HepG2 (cell line): ENCODE data around the gene LCTL. TPM values are rescaled to one million over a fixed set of nuclear protein-coding genes. Genes with fewer than 3 reads are reported as not detected.

Source experiments
- ATAC-seq: fragments of 200-7000 bp; cut with Tn5 transposase; 3 replicates; pipeline ENCODE4 v1.9.1; 2020; ENCODE audit warnings: mild to moderate bottlenecking, moderate library complexity
- BruUV-seq: library from RNA; stranded (reverse); fragments of 400-500 nt; replicated peaks from 2 replicates; lab custom pipeline; 2021; lab: Mats Ljungman, UMichigan
- CTCF ChIA-PET: fragments of 300-600 bp; formaldehyde crosslinking; extraction: SDS; loops from one replicate; lab custom pipeline; 2021; ENCODE audit warnings: low total read pairs, inconsistent platforms, low intra/inter-chr PET ratio; lab: Yijun Ruan, JAX
- POLR2A ChIA-PET: fragments of 350-600 bp; sonication (Branson Sonifier 250); formaldehyde crosslinking; loops from one replicate; lab custom pipeline; 2020; ENCODE audit warnings: antibody characterized with exemption, inconsistent platforms; lab: Yijun Ruan, JAX
- DNase-seq: peaks from one replicate; pipeline ENCODE4 v3.0.0-alpha.2; 2015; ENCODE audit warnings: low spot score
- FAIRE-seq: peaks from 3 replicates; lab custom pipeline; 2011; peaks lifted over from hg19 to GRCh38; lab: Jason Lieb, UNC
- H2AFZ ChIP-seq: one replicate; pipeline ENCODE4 v1.6.1; 2011; ENCODE audit warnings: low read length, inconsistent platforms
- H3K27ac ChIP-seq: fragments of 300-600 bp; 3 replicates; pipeline ENCODE4 v1.8.0; 2011; ENCODE audit warnings: mixed run types, mild to moderate bottlenecking, mixed read lengths, low read length, inconsistent platforms; ENCODE audit not compliant: insufficient read depth; ENCODE audit errors: extremely low read length
- H3K27me3 ChIP-seq, 2 experiments: fragments of 200-600 bp in 1 of 2; 2 replicates in 1 of 2; 3 replicates in 1 of 2; pipeline versions ENCODE4 v1.6.0 to v1.8.0; 2011; ENCODE audit warnings: low read length in 2 of 2, mild to moderate bottlenecking in 2 of 2, moderate library complexity in 2 of 2, inconsistent platforms in 1 of 2; ENCODE audit not compliant: insufficient read depth in 2 of 2, control insufficient read depth in 1 of 2
- H3K36me3 ChIP-seq, 2 experiments: fragments of 200-600 bp in 1 of 2; replicated peaks in 1 of 2; 2 replicates in 1 of 2; 3 replicates in 1 of 2; pipeline versions ENCODE4 v1.5.1 to v1.8.0; 2011; ENCODE audit warnings: low read length in 2 of 2, inconsistent platforms in 1 of 2; ENCODE audit not compliant: insufficient read depth in 2 of 2, control insufficient read depth in 1 of 2
- H3K4me1 ChIP-seq: 2 replicates; pipeline ENCODE4 v1.5.1; 2012; ENCODE audit warnings: low read length, inconsistent platforms; ENCODE audit not compliant: insufficient read depth
- H3K4me2 ChIP-seq: 2 replicates; pipeline ENCODE4 v1.6.0; 2011; ENCODE audit warnings: low read depth, low read length, inconsistent platforms
- H3K4me3 ChIP-seq, 3 experiments: fragments of 200-600 bp in 1 of 3; sonication (generic), shearing (Covaris generic) in 1 of 3; replicated peaks in 1 of 3; 2 replicates each; pipeline ENCODE4 v1.5.1; 2011 to 2016; ENCODE audit warnings: low read length in 3 of 3, inconsistent platforms in 2 of 3, low read depth in 2 of 3, mild to moderate bottlenecking in 2 of 3, control low read depth in 1 of 3, mixed read lengths in 1 of 3; ENCODE audit not compliant: insufficient read depth in 1 of 3
- H3K79me2 ChIP-seq: one replicate; pipeline ENCODE4 v1.6.1; 2011; ENCODE audit warnings: low read length, inconsistent platforms; ENCODE audit not compliant: insufficient read depth
- H3K9ac ChIP-seq: 2 replicates; pipeline ENCODE4 v1.6.0; 2011; ENCODE audit warnings: mild to moderate bottlenecking, low read depth, low read length, inconsistent platforms; ENCODE audit not compliant: insufficient read depth
- H3K9me3 ChIP-seq: 2 replicates; pipeline ENCODE4 v1.5.1; 2012; ENCODE audit warnings: mild to moderate bottlenecking, low read length
- H4K20me1 ChIP-seq: 2 replicates; pipeline ENCODE4 v1.6.0; 2011; ENCODE audit warnings: inconsistent platforms, mild to moderate bottlenecking, low read length, moderate library complexity; ENCODE audit not compliant: insufficient read depth
- ARID3A ChIP-seq: IDR thresholded peaks from 2 replicates; pipeline ENCODE4 v1.6.1; 2012; ENCODE audit warnings: low read depth, low read length, improper control_type of control experiment
- ISX ChIP-seq: sonication (generic); formaldehyde crosslinking; conservative IDR thresholded peaks from 2 replicates; pipeline ENCODE4 v1.5.0; 2020; ENCODE audit warnings: missing genetic modification reagents
- MLXIP ChIP-seq: sonication (generic); formaldehyde crosslinking; IDR thresholded peaks from 2 replicates; pipeline ENCODE4 v1.9.0; 2021; ENCODE audit warnings: missing genetic modification reagents, borderline replicate concordance
- MXD1 ChIP-seq: sonication (generic); formaldehyde crosslinking; IDR thresholded peaks from 2 replicates; pipeline ENCODE4 v1.4.0; 2020; ENCODE audit warnings: mild to moderate bottlenecking, missing genetic modification reagents
- NKX3-1 ChIP-seq: sonication (generic); formaldehyde crosslinking; IDR thresholded peaks from 2 replicates; pipeline ENCODE4 v1.5.0; 2020; ENCODE audit warnings: missing genetic modification reagents
- NPAS2 ChIP-seq: sonication (generic); formaldehyde crosslinking; IDR thresholded peaks from 2 replicates; pipeline ENCODE4 v1.8.0; 2022; ENCODE audit warnings: mild to moderate bottlenecking, missing genetic modification reagents, borderline replicate concordance
- SIN3A ChIP-seq: IDR thresholded peaks from 2 replicates; pipeline ENCODE4 v1.6.1; 2011; ENCODE audit warnings: low read depth, mild to moderate bottlenecking, control low read depth, low read length, borderline replicate concordance
- SRY ChIP-seq: sonication (generic); formaldehyde crosslinking; IDR thresholded peaks from 2 replicates; pipeline ENCODE4 v1.8.0; 2022; ENCODE audit warnings: mild to moderate bottlenecking, missing genetic modification reagents
- ZNF468 ChIP-seq: sonication (generic); formaldehyde crosslinking; IDR thresholded peaks from 2 replicates; pipeline ENCODE4 v1.8.0; 2022; ENCODE audit warnings: mild to moderate bottlenecking, moderate library complexity, missing genetic modification reagents
- ZNF660 ChIP-seq: sonication (generic); formaldehyde crosslinking; IDR thresholded peaks from 2 replicates; pipeline ENCODE4 v1.5.1; 2020; ENCODE audit warnings: mild to moderate bottlenecking, low read depth, missing genetic modification reagents, borderline replicate concordance
- ZNF704 ChIP-seq: sonication (generic); formaldehyde crosslinking; IDR thresholded peaks from 2 replicates; pipeline ENCODE4 v1.8.1; 2023; ENCODE audit warnings: mild to moderate bottlenecking, inconsistent platforms, moderate library complexity, missing genetic modification reagents, borderline replicate concordance
- ZNF737 ChIP-seq: sonication (generic); formaldehyde crosslinking; IDR thresholded peaks from 2 replicates; pipeline ENCODE4 v1.5.0; 2020; ENCODE audit warnings: missing genetic modification reagents, mild to moderate bottlenecking, borderline replicate concordance
- WGBS: methylation state at CpG from one replicate; pipeline ENCODE4 v1.1.6; 2017; ENCODE audit warnings: low lambda C conversion rate; 5-methylcytosine and 5-hydroxymethylcytosine counted together
- in situ Hi-C: cut with HindIII; loops from 2 replicates; pipeline ENCODE4 v1.10.0; 2017; ENCODE audit warnings: low pct_unique_long_range_greater_than_20kb; ENCODE audit not compliant: extremely low pct_ligation_motif_present
- intact Hi-C: fragments of 100-400 bp; cut with micrococcal nuclease; formaldehyde crosslinking; loops from one replicate; pipeline ENCODE4 v1.10.0; 2022; ENCODE audit not compliant: unreplicated experiment
- polyA plus RNA-seq, 8 experiments: library from polyadenylated mRNA; depleted of rRNA in 3 of 8; stranded (reverse) in 7 of 8; unstranded in 1 of 8; fragments of >200 nt; fragmentation: Illumina TruSeq in 4 of 8; extraction: Trizol in 4 of 8; gene quantifications; 2 replicates each; pipeline versions ENCODE4 v1.2.1 to v1.2.3, GENCODE V29; 2011 to 2016; ENCODE audit warnings: low read depth in 4 of 8, missing spikeins in 1 of 8, mixed read lengths in 1 of 8; ENCODE audit not compliant: insufficient read depth in 1 of 8
- total RNA-seq, 5 experiments: library from RNA; depleted of rRNA; stranded (reverse); fragments of >200 nt; fragmentation: Illumina TruSeq; extraction: Trizol; gene quantifications; 2 replicates each; pipeline ENCODE4 v1.2.3, GENCODE V29; 2016; ENCODE audit warnings: low read depth in 1 of 5

LCTL gene
- total and polyA plus RNA-seq, 2 of the 13 experiments (the other 11 are each of a cell fraction or from before 2014, with no cell fraction given): 0.96 to 1.4 TPM

GRCh38 chr15:66574596-66574950 lies 8.8 kb upstream of the LCTL start:
- in situ Hi-C loops (no loop called here), intact Hi-C loops (no loop called here)
- Histone ChIP-seq H3K4me3 (no peak overlapping the region), H3K27me3 (peaks cover 0 to 1% of the 10 kb centered on the region in 2 experiments; a peak in 1 of 5 replicates), H3K79me2 (no peaks in the 10 kb centered on the region), H3K27ac (no peak overlapping the region), H3K9ac (no peak overlapping the region), H2AFZ (no peak overlapping the region), H3K9me3 (no peaks in the 10 kb centered on the region), H3K36me3 (no peaks in the 10 kb centered on the region), H3K4me2 (no peak overlapping the region), H3K4me1 (no peaks in the 10 kb centered on the region), H4K20me1 (no peaks in the 10 kb centered on the region)
- ChIA-PET POLR2A (no interaction called here), CTCF (no interaction called here)
- 64% methylated on average over 2 of the region's 2 CpGs for WGBS
- BruUV-seq: no TSS peak
- ATAC-seq: no peak
- TF ChIP-seq ZNF737 (CRISPR knock-in tag): no peak
- TF ChIP-seq ARID3A: no peak
- TF ChIP-seq SRY (CRISPR knock-in tag): no peak
- no peak for TF ChIP-seq ZNF704 (CRISPR knock-in tag)
- TF ChIP-seq ISX (CRISPR knock-in tag): no peak
- TF ChIP-seq ZNF660 (CRISPR knock-in tag): no peak
- TF ChIP-seq MLXIP (CRISPR knock-in tag): no peak
- TF ChIP-seq MXD1 (CRISPR knock-in tag): no peak
- TF ChIP-seq NKX3-1 (CRISPR knock-in tag): no peak
- no peak for TF ChIP-seq SIN3A
- TF ChIP-seq NPAS2 (CRISPR knock-in tag): no peak
- TF ChIP-seq ZNF468 (CRISPR knock-in tag): no peak
- no peak for FAIRE-seq
- no peak for DNase-seq
